Esophagus (tissue), 2 donors: ENCODE results near the gene ITSN2. TPM values are rescaled to one million over a fixed set of nuclear protein-coding genes. Genes with fewer than 3 reads are reported as not detected.

Experiments
- H3K27ac ChIP-seq, 2 donors: one replicate each; pipeline ENCODE4 v1.5.1; 2013; ENCODE audit warnings: low read depth in 2 of 2, mild to moderate bottlenecking in 2 of 2, inconsistent platforms in 1 of 2, low read length in 1 of 2, moderate library complexity in 1 of 2
- H3K27me3 ChIP-seq, 2 donors: one replicate each; pipeline ENCODE4 v1.6.1; 2013; ENCODE audit warnings: low read length in 2 of 2, control low read depth in 1 of 2, mild to moderate bottlenecking in 1 of 2; ENCODE audit not compliant: insufficient read depth in 2 of 2, control insufficient read depth in 1 of 2
- H3K36me3 ChIP-seq, 2 donors: one replicate each; pipeline ENCODE4 v1.6.1; 2013; ENCODE audit warnings: low read length in 1 of 2; ENCODE audit not compliant: control insufficient read depth in 2 of 2, insufficient read depth in 2 of 2
- H3K4me1 ChIP-seq, 2 donors: one replicate each; pipeline ENCODE4 v1.6.1; 2013; ENCODE audit warnings: low read length in 1 of 2; ENCODE audit not compliant: control insufficient read depth in 2 of 2, insufficient read depth in 2 of 2
- H3K4me3 ChIP-seq, 2 donors: one replicate each; pipeline ENCODE4 v1.5.1; 2013; ENCODE audit warnings: low read length in 2 of 2, mild to moderate bottlenecking in 2 of 2, low read depth in 1 of 2, moderate library complexity in 1 of 2
- H3K9me3 ChIP-seq, 2 donors: one replicate each; pipeline ENCODE4 v1.6.1; 2013; ENCODE audit warnings: mild to moderate bottlenecking in 2 of 2, low read depth in 1 of 2, low read length in 1 of 2, moderate library complexity in 1 of 2; ENCODE audit not compliant: control insufficient read depth in 2 of 2, insufficient read depth in 1 of 2
- WGBS, 2 donors: extraction: QIAGEN DNeasy Blood & Tissue Kit; methylation state at CpG; one replicate each; pipeline ENCODE4 v1.1.7; 2013; 5-methylcytosine and 5-hydroxymethylcytosine counted together
- polyA plus RNA-seq, 2 donors: library from polyadenylated mRNA; stranded (reverse); fragments of 200-250 nt; gene quantifications; one replicate each; pipeline ENCODE4 v1.2.3, GENCODE V29; 2013
- donor health status: healthy with polysubstance abuse.
- donor health status: Bipolar disorder and iron deficiency.

Gene ITSN2
- polyA plus RNA-seq, 2 donors = 33.2 to 61.0 TPM

- 90 to 96% methylated on average over 1 of the region's 1 CpG for WGBS, 2 donors
These were observed 6.4 kb downstream of the ITSN2 start for GRCh38 chr2:24353973-24354372.

GRCh38 chr2:24353364-24353763, 7.0 kb downstream of the ITSN2 start:
- WGBS, 2 donors = 85 to 86% methylated on average over 5 of the region's 5 CpGs
- no peak overlapping the region for H3K4me3 ChIP-seq
- H3K27ac ChIP-seq = no peak overlapping the region
- H3K36me3 ChIP-seq = no peaks in the 10 kb centered on the region
- no peaks in the 10 kb centered on the region for H3K27me3 ChIP-seq
- H3K9me3 ChIP-seq = no peaks in the 10 kb centered on the region
- peaks cover 0 to 2% of the 10 kb centered on the region in 2 donors for H3K4me1 ChIP-seq

More at GRCh38 chr2:24353973-24354372, 6.4 kb downstream of the ITSN2 start:
- no peak overlapping the region for H3K4me3 ChIP-seq
- H3K36me3 ChIP-seq = no peaks in the 10 kb centered on the region
- H3K27ac ChIP-seq = peak overlapping the region in 1 of 2 donors; percentile 9
- H3K9me3 ChIP-seq = no peaks in the 10 kb centered on the region
- peaks cover 0 to 2% of the 10 kb centered on the region in 2 donors for H3K4me1 ChIP-seq
- H3K27me3 ChIP-seq = no peaks in the 10 kb centered on the region

GRCh38 chr2:24352664-24353063, 7.7 kb downstream of the ITSN2 start:
- H3K4me3 ChIP-seq = no peak overlapping the region
- peaks cover 0 to 2% of the 10 kb centered on the region in 2 donors for H3K4me1 ChIP-seq

GRCh38 chr2:24351981-24352380, 8.4 kb downstream of the ITSN2 start:
- 42 to 56% methylated on average over 1 of the region's 1 CpG for WGBS, 2 donors
- Histone ChIP-seq H3K36me3 (no peaks in the 10 kb centered on the region), H3K27me3 (no peaks in the 10 kb centered on the region), H3K4me1 (peaks cover 0 to 2% of the 10 kb centered on the region in 2 donors), H3K9me3 (no peaks in the 10 kb centered on the region), H3K4me3 (no peak overlapping the region), H3K27ac (no peak overlapping the region)

More at GRCh38 chr2:24352664-24353063, 7.7 kb downstream of the ITSN2 start:
- Histone ChIP-seq H3K27ac (no peak overlapping the region), H3K9me3 (no peaks in the 10 kb centered on the region), H3K36me3 (no peaks in the 10 kb centered on the region), H3K27me3 (no peaks in the 10 kb centered on the region)

GRCh38 chr2:24351627-24351938, 8.8 kb downstream of the ITSN2 start:
- Histone ChIP-seq H3K4me3 (no peak overlapping the region), H3K9me3 (no peaks in the 10 kb centered on the region), H3K4me1 (peaks cover 0 to 2% of the 10 kb centered on the region in 2 donors), H3K36me3 (no peaks in the 10 kb centered on the region), H3K27ac (no peak overlapping the region), H3K27me3 (no peaks in the 10 kb centered on the region)
- WGBS, 2 donors = 63 to 83% methylated on average over 3 of the region's 3 CpGs

GRCh38 chr2:24350826-24351626, 9.3 kb downstream of the ITSN2 start:
- H3K9me3 ChIP-seq = no peaks in the 10 kb centered on the region
- no peak overlapping the region for H3K4me3 ChIP-seq
- no peaks in the 10 kb centered on the region for H3K36me3 ChIP-seq
- WGBS, 2 donors = 89 to 92% methylated on average over 7 of the region's 7 CpGs
- no peaks in the 10 kb centered on the region for H3K27me3 ChIP-seq
- H3K4me1 ChIP-seq = peaks cover 0 to 2% of the 10 kb centered on the region in 2 donors
- H3K27ac ChIP-seq = no peak overlapping the region

- Histone ChIP-seq H3K4me3 (no peak overlapping the region), H3K9me3 (no peaks in the 10 kb centered on the region), H3K36me3 (no peaks in the 10 kb centered on the region), H3K27ac (no peak overlapping the region), H3K4me1 (peaks cover 0 to 2% of the 10 kb centered on the region in 2 donors), H3K27me3 (no peaks in the 10 kb centered on the region)
These were observed 11.2 kb downstream of the ITSN2 start for GRCh38 chr2:24349097-24349496.

GRCh38 chr2:24345937-24346336, 14.4 kb downstream of the ITSN2 start:
- no peak overlapping the region for H3K4me3 ChIP-seq
- WGBS, 2 donors = 90 to 95% methylated on average over 4 of the region's 4 CpGs
- H3K36me3 ChIP-seq = no peaks in the 10 kb centered on the region
- H3K27me3 ChIP-seq = no peaks in the 10 kb centered on the region
- H3K9me3 ChIP-seq = no peaks in the 10 kb centered on the region
- H3K4me1 ChIP-seq = no peaks in the 10 kb centered on the region
- H3K27ac ChIP-seq = no peak overlapping the region

GRCh38 chr2:24343225-24343882, 17.0 kb downstream of the ITSN2 start:
- H3K9me3 ChIP-seq = no peaks in the 10 kb centered on the region
- no peaks in the 10 kb centered on the region for H3K4me1 ChIP-seq
- no peak overlapping the region for H3K4me3 ChIP-seq
- H3K36me3 ChIP-seq = no peaks in the 10 kb centered on the region
- WGBS, 2 donors = 83 to 92% methylated on average over 1 of the region's 1 CpG
- no peaks in the 10 kb centered on the region for H3K27me3 ChIP-seq
- no peak overlapping the region for H3K27ac ChIP-seq
